Esophagus squamous epithelium (tissue), 5 donors: Measurements from ENCODE around the gene PRKN. TPM values are rescaled to one million over a fixed set of nuclear protein-coding genes. Genes with fewer than 3 reads are reported as not detected.

ENCODE experiments used
- DNase-seq: peaks from one replicate; lab custom pipeline; 2025; lab: John Stamatoyannopoulos, UW
- H3K27ac ChIP-seq, 4 donors: fragments of 200-600 bp; sonication (generic); one replicate each; pipeline ENCODE4 v1.5.1; 2016 to 2019; ENCODE audit warnings: mild to moderate bottlenecking in 1 of 4
- H3K27me3 ChIP-seq, 4 donors: fragments of 200-600 bp; sonication (generic); 1 replicate in 3 of 4; 2 replicates in 1 of 4; pipeline versions ENCODE4 v1.5.1 to v1.6.0; 2017 to 2021; ENCODE audit warnings: antibody characterized with exemption in 1 of 4
- H3K36me3 ChIP-seq, 3 donors: fragments of 200-600 bp; sonication (generic); one replicate each; pipeline ENCODE4 v1.5.1; 2016 to 2019
- H3K4me1 ChIP-seq, 3 donors: fragments of 200-600 bp; sonication (generic); one replicate each; pipeline ENCODE4 v1.5.1; 2017 to 2019
- H3K4me3 ChIP-seq, 4 donors: fragments of 200-600 bp; sonication (generic); 1 replicate in 3 of 4; 2 replicates in 1 of 4; pipeline ENCODE4 v1.5.1; 2016 to 2019; ENCODE audit warnings: mild to moderate bottlenecking in 2 of 4, moderate library complexity in 1 of 4
- H3K9me3 ChIP-seq, 3 donors: fragments of 200-600 bp; sonication (generic); one replicate each; pipeline ENCODE4 v1.5.1; 2016 to 2019
- CTCF ChIP-seq, 6 experiments: fragments of 450-650 bp in 4 of 6; fragments of 200-600 bp in 2 of 6; sonication (generic) in 2 of 6; IDR thresholded peaks; one replicate each; pipeline ENCODE4 v1.5.1; 2016 to 2019; ENCODE audit warnings: antibody characterized with exemption in 6 of 6, mild to moderate bottlenecking in 4 of 6, moderate library complexity in 4 of 6
- POLR2A ChIP-seq, 4 donors: fragments of 450-650 bp; IDR thresholded peaks; one replicate each; pipeline ENCODE4 v1.6.1; 2017; ENCODE audit warnings: antibody characterized with exemption in 4 of 4, mild to moderate bottlenecking in 4 of 4, moderate library complexity in 3 of 4
- WGBS, 2 donors: methylation state at CpG; one replicate each; pipeline ENCODE4 v1.1.5; 2018; 5-methylcytosine and 5-hydroxymethylcytosine counted together
- intact Hi-C: fragments of 100-400 bp; cut with DNase I; formaldehyde crosslinking; loops from one replicate; pipeline ENCODE4 v1.15.0; 2022
- total RNA-seq, 4 donors: library from RNA; depleted of rRNA; stranded (reverse); fragments of >200 nt; gene quantifications; one replicate each; pipeline ENCODE4 v1.1.0, GENCODE V29; 2016
- donor health status: DM: yes; HTN: yes; CAD: no.

Gene PRKN
- total RNA-seq, 4 donors from 2014 or later, result 0.70 to 5.5 (median 2.2) TPM

GRCh38 chr6:161961046-161961445 is 766.5 kb downstream of the PRKN start:
- Histone ChIP-seq H3K4me3 (no peak overlapping the region), H3K4me1 (no peaks in the 10 kb centered on the region), H3K36me3 (no peaks in the 10 kb centered on the region), H3K9me3 (no peaks in the 10 kb centered on the region), H3K27ac (no peak overlapping the region), H3K27me3 (no peaks in the 10 kb centered on the region)
- TF ChIP-seq CTCF (IDR thresholded peaks at IDR 0.05) (no peak), POLR2A (IDR thresholded peaks at IDR 0.05) (no peak)
- intact Hi-C loops, result no loop called here
- 80 to 97% methylated on average over 8 of the region's 8 CpGs for WGBS, 2 donors
- no peak for DNase-seq

- Histone ChIP-seq H3K27ac (no peak overlapping the region), H3K4me1 (no peaks in the 10 kb centered on the region), H3K36me3 (no peaks in the 10 kb centered on the region), H3K9me3 (no peaks in the 10 kb centered on the region), H3K27me3 (no peaks in the 10 kb centered on the region), H3K4me3 (no peak overlapping the region)
- TF ChIP-seq CTCF (IDR thresholded peaks at IDR 0.05) (no peak), POLR2A (IDR thresholded peaks at IDR 0.05) (no peak)
- DNase-seq, result no peak
- WGBS, 2 donors, result 93 to 94% methylated on average over 9 to 12 of the region's 12 CpGs
- intact Hi-C loops, result no loop called here
Observed at GRCh38 chr6:161959072-161959471, 768.5 kb downstream of the PRKN start.

- H3K27me3 ChIP-seq, result no peaks in the 10 kb centered on the region
- no peak for TF ChIP-seq POLR2A (IDR thresholded peaks at IDR 0.05)
- WGBS, 2 donors, result 100% methylated on average over 1 of the region's 1 CpG
- H3K4me1 ChIP-seq, result no peaks in the 10 kb centered on the region
- no peak overlapping the region for H3K27ac ChIP-seq
- no peaks in the 10 kb centered on the region for H3K36me3 ChIP-seq
- H3K9me3 ChIP-seq, result no peaks in the 10 kb centered on the region
- no peak overlapping the region for H3K4me3 ChIP-seq
- intact Hi-C loops, result no loop called here
- DNase-seq, result no peak
Observed at GRCh38 chr6:161956082-161956481, 771.5 kb downstream of the PRKN start.

GRCh38 chr6:161954699-161955276 is 772.8 kb downstream of the PRKN start:
- H3K9me3 ChIP-seq, result no peaks in the 10 kb centered on the region
- intact Hi-C loops, result no loop called here
- no peak overlapping the region for H3K4me3 ChIP-seq
- no peak overlapping the region for H3K27ac ChIP-seq
- 72 to 76% methylated on average over 5 of the region's 5 CpGs for WGBS, 2 donors
- H3K4me1 ChIP-seq, result no peaks in the 10 kb centered on the region
- H3K27me3 ChIP-seq, result no peaks in the 10 kb centered on the region
- H3K36me3 ChIP-seq, result no peaks in the 10 kb centered on the region
- TF ChIP-seq CTCF (IDR thresholded peaks at IDR 0.05) (no peak), POLR2A (IDR thresholded peaks at IDR 0.05) (no peak)
- DNase-seq, result no peak

- no peaks in the 10 kb centered on the region for H3K27me3 ChIP-seq
- no peak overlapping the region for H3K4me3 ChIP-seq
- intact Hi-C loops, result no loop called here
- no peak for DNase-seq
- H3K27ac ChIP-seq, result no peak overlapping the region
- 80 to 86% methylated on average over 10 of the region's 10 CpGs for WGBS, 2 donors
- H3K4me1 ChIP-seq, result no peaks in the 10 kb centered on the region
- no peak for TF ChIP-seq CTCF (IDR thresholded peaks at IDR 0.05)
- TF ChIP-seq POLR2A (IDR thresholded peaks at IDR 0.05), result no peak
- no peaks in the 10 kb centered on the region for H3K36me3 ChIP-seq
- no peaks in the 10 kb centered on the region for H3K9me3 ChIP-seq
Observed at GRCh38 chr6:161954077-161954476, 773.5 kb downstream of the PRKN start.

GRCh38 chr6:161951126-161951525 is 776.4 kb downstream of the PRKN start:
- Histone ChIP-seq H3K4me1 (no peaks in the 10 kb centered on the region), H3K9me3 (no peaks in the 10 kb centered on the region), H3K36me3 (no peaks in the 10 kb centered on the region), H3K27ac (no peak overlapping the region), H3K4me3 (no peak overlapping the region), H3K27me3 (no peaks in the 10 kb centered on the region)
- no peak for TF ChIP-seq POLR2A (IDR thresholded peaks at IDR 0.05)
- TF ChIP-seq CTCF (IDR thresholded peaks at IDR 0.05), result no peak
- no peak for DNase-seq
- intact Hi-C loops, result no loop called here
- WGBS, 2 donors, result 36 to 48% methylated on average over 2 of the region's 2 CpGs
